AG20443 (cell line): ENCODE results near the gene LPIN1.
A peak's percentile ranks its signal among the peaks of the same experiment; 100 is the strongest.

ENCODE experiments used
- DNase-seq: peaks from one replicate; pipeline ENCODE4 v3.0.0; 2012; ENCODE audit warnings: low spot score, mixed read lengths

LPIN1 gene

DNA sequence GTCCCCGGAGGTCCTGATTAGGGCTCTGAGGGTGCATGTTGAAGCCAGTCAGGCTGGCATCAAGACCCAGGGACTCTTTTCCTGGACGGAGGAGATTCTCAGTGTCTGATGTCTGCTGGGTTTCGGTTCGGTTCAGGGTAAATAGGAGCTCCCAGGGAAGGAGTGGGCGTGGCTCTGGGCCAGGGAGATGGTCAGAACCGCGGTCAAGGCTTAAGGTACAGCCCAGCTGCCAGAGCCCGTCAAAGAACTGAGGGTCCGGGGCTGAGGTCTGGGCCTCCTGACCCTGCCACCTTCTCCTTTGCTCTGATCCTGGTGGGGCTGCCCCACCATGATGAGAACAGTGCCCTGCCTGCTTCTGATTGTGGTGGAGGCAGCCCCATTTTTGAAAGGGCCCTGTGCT, 39.8 kb downstream of the LPIN1 start:
- DNase-seq: no peak

DNA sequence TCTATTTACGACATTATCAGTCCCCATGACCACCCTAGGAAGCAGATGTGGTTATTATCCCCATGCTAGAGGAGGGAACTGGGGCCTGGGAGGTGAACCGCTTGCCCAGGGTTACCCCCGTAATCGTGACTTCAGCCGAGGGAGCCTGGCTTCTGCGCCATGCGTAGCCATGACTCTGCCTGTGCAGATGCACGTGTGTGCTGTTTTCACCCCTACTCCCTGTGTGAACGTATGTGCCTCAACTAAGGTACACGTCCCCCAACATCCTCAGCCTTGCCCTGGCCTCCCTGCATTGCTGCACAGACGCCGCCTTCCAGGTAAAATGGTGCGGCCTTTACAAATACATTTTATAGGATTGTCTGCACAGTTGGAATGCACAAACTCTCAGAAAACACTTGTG, 40.2 kb downstream of the LPIN1 start:
- no peak for DNase-seq

DNA sequence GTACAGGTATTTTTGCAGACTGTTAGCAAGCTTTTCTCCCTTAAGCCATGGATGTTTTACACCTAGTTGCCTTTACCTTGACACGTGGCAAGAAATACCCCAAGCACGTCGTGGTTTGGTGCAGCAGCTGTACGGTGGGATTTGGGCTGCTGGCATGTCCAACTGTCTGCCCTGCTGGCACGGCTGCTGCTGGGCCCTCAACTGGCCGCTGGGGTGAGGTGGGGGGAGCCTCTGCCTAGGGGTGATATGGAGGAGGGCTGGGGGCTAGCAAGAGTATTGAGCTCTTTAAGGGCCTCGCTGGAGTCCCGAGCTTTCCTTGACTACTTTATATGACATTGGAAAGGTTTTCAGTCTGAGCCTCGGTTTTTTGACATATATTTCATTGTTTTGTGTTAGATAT, 41.6 kb downstream of the LPIN1 start:
- no peak for DNase-seq

GRCh38 chr2:11788461-11789124, 42.2 kb downstream of the LPIN1 start:
- no peak for DNase-seq

DNA sequence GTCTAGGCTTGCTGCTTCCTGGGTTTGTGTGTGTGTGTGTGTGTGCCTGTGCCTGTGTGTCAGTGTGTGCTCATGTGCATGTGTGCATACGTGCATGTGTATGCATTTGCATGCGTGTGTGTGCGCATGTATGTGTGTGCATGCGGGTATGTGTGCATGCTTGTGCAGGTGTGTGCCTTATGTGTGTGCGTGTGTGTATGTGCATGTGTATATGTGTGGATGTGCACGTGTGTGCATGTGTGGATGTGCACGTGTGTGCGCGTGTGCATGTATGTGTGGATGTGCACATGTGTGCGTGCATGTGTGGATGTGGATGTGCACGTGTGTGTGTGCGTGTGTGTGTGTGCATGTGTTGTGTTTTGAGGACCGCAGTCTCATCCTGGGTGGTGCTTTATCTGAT, 42.8 kb downstream of the LPIN1 start:
- DNase-seq: no peak

- no peak for DNase-seq
Measured at GRCh38 chr2:11790228-11790627, 43.8 kb downstream of the LPIN1 start.

GRCh38 chr2:11795590-11795989, 49.2 kb downstream of the LPIN1 start:
- no peak for DNase-seq

- peak; percentile 94 for DNase-seq
Measured at GRCh38 chr2:11796190-11797171, 50.0 kb downstream of the LPIN1 start.

GRCh38 chr2:11797846-11798245, 51.4 kb downstream of the LPIN1 start:
- DNase-seq: no peak

GRCh38 chr2:11798701-11799435, 52.4 kb downstream of the LPIN1 start:
- no peak for DNase-seq

DNA sequence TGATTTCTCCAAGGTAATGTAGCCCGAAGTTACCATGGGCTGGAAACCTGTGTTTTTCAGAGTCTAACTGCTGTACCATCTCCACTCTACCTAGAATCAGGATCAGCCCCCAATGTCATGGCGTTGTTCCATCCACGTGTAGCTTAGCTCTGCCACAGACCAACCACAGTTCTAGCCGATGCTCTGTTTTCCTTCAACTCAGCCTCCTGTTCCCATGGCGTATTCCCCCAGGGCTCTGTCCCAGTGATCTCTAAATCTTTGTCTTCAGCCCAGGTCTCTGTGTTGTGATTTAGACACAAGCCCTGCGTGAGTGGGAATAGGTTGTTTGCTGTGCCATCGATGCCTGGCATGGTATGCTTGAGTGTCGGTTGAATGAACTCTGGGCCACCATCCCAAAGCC, 53.4 kb downstream of the LPIN1 start:
- DNase-seq: no peak

DNA sequence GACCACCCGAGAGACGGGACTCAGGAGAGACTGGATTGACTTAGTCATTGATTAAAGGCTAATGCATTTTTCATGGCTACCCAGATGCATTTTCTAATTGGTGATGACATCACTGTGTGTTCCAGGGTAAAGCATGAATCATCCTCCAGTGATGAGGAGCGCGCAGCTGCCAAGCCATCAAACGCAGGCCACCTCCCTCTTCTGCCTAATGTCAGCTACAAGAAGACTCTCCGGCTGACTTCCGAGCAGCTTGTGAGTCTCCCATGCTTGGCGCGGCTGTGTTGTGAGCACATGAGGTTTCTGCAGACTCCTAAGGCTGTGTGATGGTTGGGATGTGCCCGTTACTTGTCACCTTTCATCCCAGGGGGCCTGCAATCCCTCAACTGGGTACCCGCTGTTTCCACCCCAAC, 56.4 kb downstream of the LPIN1 start:
- DNase-seq: peak; percentile 61

DNA sequence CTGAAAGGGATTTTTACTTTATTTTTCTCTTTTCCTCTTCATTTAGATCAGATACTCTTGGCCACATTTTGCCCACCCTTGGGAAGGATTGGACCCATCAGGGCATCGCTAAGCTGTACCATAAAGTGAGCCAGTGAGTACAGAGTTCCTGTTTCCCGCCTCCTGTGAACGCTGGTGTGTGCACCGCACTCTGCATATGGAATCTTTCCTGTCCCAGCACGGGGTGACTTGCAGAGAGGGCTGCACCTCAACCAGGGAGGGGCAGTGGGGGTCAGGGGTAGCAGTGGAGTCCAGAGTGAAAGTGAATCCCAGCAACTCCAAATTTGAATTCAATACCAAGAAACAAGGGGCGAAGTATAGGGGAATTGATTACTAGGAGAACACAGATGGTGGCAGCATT, 58.6 kb downstream of the LPIN1 start:
- DNase-seq: no peak

DNA sequence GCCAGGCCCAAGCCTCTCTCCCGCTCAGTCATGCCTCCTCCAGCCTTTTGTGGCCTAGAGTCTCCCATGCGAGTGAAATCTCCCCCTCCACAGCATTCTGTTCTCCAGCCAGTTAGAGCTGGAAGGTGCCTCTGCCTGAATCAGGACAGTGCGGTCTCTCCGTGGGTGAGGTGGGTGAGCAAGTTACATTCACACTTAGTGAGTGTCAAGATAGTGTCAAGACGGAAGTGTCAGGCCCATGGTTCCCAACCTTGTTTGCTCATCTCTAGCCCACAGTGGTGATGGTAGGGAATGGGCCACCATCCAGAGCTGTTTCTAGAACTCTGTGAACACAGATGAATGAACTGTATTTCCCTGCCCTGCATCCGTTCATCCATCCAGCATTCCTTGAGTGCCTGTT, 59.5 kb downstream of the LPIN1 start:
- DNase-seq: no peak

DNA sequence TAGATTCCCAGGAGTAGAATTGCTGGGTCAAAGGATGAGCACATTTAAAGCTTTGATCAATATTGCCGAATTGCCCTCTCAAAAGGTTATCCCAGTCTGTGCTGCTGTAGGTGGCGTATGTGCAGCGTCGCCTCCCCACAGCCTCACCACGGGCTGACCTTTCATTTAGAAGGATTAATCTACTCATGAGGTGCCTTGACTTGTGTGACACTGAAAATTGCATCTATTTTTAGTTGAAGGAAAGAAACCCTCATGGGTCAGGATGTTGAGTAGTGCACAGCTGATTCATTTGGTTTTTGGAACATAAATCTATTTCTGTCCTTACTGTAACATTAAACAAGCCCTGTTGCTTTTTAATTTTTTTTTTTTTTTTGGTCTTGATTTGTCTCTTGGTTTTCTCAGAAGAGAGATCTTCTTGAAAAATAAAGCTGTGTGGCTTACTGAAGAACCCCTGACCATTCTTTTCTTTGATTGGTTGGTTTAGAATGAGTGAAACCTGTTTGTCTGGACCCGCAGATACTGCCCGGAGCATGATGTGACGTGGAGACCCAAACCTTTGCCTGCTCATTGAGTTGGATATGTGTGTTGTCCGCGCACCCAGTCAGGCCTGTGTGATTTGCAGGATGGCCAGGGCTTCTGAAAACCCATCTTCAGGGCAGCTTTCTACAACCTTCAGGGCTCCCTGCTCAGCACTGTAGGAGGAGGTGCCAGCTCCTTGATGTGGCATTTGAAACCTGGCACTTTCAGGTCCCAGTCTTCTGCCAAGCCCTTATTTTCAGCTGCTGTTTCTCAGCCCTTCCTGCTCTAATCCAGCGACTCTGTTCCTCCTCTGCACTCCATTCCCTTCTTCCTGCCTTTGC, 61.0 kb downstream of the LPIN1 start:
- no peak for DNase-seq

DNA sequence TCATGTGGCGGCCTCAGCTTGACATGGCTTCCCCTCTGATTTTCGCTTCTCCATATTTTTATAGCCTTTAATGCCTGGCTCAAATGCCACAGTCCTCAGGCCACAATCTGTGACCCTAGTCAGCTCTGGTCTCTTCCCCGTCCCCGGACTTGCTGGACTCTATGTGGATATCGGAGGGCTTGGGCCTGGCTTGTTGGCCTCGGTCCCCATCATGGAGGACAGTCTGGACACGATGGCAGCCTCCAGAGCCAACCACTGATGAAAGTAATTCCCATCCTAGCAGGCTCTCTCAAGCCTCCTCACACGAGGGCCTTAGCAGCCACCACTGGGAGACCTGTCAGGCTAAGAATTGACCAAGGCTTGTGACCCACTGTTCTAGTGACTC, 61.6 kb downstream of the LPIN1 start:
- DNase-seq: no peak

- DNase-seq: no peak
Measured at GRCh38 chr2:11809586-11810236, 63.3 kb downstream of the LPIN1 start.

GRCh38 chr2:11810237-11810977, 64.0 kb downstream of the LPIN1 start:
- no peak for DNase-seq

DNA sequence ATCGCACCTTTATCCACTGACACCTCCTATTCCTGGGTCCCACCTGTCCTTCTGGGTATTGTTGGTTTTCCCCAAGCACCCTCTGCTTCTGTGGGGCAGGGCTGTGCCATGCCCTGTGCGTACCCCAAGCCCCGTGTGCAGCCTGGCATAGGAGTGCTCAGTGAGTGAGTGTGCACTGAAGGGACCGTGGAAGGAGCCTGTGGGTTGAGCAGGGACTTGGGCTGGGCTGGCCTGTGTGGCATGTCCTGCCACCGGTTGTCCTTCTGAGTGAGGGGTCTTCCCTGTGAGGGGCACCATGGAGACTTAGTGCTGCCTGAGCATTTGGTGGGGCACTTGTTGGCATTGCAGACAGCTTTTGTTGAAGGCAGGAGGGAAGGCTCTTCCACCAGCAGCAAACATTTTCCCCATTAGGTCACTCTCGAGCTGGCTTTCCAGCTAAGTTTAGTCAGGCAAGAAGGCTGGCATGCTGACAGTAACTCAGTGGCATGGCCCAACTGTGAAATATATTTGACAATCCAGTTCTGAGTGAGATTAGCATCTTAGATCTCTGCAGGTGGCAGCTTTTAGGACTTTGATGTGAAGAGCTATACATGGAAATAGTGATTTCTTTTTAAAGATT, 64.7 kb downstream of the LPIN1 start:
- peak; percentile 52 for DNase-seq
